Cortex of kidney (tissue), 1 donor: ENCODE results near the gene POLR1C.
"Not testable (repeated sequence)": the region's sequence is repeated elsewhere in the genome, so short reads cannot be mapped to it uniquely, and the experiment has no call there.

Source experiments
- DNase-seq: peaks from one replicate; lab custom pipeline; 2025; lab: John Stamatoyannopoulos, UW

The POLR1C gene

DNA sequence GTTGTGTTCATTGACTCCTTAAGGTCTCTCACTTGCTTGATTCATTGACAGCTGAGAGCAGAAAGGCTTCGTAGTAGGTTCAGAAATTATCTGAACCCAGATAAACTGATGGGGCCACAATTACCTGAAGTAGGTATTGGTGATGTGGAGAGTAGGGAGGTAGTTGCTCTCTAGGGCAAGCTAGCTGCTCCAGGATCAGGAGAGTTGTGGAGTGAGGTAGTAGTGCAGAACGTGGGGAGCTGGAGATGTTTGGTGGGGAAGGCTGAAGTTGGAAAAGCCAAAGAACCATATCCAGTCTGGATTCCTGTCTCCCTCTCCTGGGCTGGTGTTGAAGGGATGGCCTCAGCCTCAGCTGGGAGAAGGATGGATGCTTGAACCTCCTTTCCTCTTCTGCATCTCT is 23.7 kb upstream of the POLR1C start:
- DNase-seq, result no peak

DNA sequence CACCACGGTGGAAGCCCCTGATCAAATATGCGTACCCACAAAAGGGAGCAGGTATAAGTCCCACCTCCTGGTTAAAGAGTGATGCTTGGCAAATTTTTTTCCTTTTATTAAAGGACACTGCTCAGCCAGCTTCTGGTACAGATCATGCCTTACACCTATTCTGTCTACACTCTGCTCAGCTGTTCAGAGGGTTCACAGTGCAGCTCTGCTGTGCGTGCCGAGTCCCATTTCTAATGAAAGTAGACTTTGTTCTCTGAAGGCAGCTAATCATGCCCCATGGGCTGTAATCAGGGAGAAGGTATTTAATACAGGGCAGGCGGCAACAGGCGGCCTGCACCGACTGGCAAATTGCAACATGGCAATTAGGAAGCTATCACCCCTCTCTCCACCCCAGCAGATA is 23.1 kb upstream of the POLR1C start:
- DNase-seq, result no peak

DNA sequence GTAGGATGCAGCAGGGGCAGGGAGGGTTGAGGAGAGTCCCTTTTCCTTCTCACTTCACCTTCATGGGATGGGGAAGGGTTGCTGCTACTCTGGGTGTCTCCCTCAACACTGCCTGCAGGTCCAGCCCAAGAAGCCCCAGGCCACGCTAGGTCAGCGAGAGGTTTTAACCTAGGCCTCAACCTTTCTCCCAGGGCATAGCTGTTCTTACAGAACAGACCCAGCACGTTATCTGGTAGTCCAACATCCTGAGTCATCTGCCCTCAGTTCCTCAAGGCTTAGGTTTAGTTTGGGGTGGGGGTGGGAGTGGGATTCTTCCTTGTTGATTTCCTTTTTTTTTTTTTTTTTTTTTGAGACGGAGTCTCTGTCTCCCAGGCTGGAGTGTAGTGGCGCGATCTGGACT is 22.6 kb upstream of the POLR1C start:
- DNase-seq, result no peak

GRCh38 chr6:43494766-43495165 is 22.1 kb upstream of the POLR1C start:
- no peak for DNase-seq

- DNase-seq, result no peak
Observed at GRCh38 chr6:43495409-43495941, 21.4 kb upstream of the POLR1C start.

DNA sequence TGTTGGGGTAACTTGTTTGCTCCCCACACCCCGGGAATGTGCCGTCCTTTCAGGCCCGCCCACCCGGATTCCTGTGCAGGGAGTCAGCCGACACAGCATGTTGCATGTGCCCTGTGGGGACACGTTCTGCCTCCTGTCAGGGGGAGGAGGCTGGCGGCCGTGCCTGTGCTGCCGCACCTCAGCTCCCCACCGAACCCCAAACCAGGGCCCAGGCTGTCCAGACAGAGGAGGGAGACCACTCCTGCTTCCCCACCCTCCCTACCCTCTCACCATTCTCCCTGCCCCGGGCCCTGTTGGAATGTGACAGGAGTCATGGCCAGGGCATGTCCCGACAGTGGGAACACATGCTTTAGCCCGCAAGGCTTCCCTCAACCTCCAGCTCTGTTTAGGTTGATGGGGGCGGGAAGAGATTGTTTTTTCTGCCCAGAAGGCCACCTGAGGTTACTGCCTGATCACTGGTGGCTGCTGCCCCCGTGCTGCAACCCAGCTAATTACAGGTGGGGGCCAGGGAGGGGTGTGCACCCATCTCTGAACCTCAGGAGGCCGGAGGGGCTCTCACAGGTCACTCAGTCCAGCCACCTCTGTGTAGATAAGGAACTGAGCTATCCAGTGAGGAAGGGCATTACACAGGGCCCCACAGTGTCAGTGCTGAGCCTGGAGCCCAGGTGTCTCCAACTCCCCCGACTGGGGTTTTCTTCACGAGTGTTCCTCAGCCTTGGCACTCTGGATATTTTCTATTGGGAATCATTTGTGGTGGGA is 20.3 kb upstream of the POLR1C start:
- DNase-seq, result no peak

DNA sequence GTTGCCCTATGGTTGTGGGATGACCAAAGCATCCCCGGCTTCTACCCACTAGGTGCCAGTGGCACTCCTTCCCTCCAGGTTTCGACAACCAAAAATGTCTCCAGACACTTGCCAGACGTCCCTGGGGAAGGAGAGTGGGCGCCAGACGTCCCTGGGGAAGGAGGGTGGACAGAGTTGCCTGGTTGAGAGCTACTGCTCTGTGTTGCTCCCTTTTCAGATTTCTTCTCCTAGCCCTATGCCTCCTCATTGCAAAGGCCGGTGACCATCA is 19.8 kb upstream of the POLR1C start:
- no peak for DNase-seq

DNA sequence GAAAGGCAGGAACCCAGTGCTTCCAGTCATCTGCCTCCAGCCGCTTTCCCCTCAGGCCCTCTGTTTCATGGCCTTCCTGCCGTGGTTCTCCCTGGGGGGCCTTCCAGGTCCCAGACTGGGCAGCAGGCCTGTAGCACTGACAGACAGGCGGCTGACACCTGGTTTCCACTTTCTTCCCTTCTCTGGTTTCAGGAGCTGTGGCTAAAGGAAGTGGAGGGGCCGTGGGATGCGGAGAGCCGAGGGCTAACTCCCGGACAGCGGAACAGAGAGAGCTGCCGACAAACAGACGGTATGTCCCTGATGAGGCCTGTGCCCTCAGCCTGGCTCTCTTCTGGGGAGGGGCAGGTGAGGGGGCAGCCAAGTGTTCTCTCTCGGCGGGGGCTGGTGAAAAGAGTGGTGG is 19.2 kb upstream of the POLR1C start:
- no peak for DNase-seq

GRCh38 chr6:43498291-43498690 is 18.6 kb upstream of the POLR1C start:
- DNase-seq, result not testable (repeated sequence)

DNA sequence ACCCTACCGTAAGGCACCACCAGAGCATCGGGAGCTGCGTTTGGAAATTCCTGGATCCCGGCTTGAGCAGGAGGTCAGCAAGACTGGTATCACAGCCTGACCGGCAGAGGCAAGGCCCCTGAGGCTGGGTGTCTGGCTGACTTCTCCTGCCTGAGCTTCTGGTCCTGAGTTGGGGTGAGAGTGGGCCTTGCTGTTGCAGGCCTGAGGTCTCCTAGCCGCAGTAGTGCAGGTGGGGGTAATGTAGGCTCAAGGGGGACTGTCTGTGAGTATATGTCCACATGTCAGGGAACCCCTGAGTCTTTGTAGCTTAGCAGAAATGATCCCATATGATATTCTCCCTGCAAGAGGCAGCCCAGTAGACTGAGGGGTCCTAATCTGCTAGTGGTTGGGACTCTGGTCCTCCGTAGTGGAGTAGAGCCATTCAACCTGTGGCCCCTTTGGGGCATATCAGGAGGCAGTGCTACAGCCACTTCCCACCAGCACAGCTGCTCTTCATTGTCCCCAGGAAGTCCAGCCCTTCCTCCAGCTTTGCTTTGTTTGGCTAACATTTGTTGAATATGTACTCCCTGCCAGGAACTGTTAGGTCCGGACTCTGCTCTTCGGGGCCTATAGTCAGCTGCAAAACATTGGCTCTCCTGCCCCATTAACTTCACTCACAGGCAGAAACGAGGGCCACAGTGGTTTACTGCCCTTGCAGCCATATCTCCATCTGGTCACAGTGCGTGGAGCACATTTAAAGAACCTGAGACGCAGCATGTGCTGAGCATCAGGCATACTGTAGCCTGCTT is 17.7 kb upstream of the POLR1C start:
- DNase-seq, result no peak

GRCh38 chr6:43500921-43501320 is 16.0 kb upstream of the POLR1C start:
- DNase-seq, result no peak

DNA sequence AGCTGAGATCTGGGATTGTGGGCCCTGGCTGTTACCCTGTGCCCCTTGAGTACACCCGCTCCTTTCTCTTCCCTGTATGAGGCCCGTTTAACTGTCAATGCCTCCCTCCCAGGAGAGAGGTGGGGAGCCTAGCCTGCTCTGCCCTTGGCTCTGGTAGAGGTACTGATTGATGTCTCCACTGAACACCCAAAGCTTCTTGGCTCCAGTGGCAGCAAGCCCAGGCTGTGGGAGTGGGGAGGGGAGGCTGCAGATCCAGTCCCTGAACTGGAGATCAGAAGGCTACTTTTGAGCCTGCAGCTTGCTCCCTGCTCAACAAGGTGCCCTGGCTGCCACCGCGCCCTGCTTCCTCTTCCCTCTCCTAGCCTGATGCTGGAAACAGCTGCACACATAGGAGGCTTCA is 14.2 kb upstream of the POLR1C start:
- no peak for DNase-seq

- DNase-seq, result no peak
Observed at GRCh38 chr6:43503443-43503842, 13.4 kb upstream of the POLR1C start.

DNA sequence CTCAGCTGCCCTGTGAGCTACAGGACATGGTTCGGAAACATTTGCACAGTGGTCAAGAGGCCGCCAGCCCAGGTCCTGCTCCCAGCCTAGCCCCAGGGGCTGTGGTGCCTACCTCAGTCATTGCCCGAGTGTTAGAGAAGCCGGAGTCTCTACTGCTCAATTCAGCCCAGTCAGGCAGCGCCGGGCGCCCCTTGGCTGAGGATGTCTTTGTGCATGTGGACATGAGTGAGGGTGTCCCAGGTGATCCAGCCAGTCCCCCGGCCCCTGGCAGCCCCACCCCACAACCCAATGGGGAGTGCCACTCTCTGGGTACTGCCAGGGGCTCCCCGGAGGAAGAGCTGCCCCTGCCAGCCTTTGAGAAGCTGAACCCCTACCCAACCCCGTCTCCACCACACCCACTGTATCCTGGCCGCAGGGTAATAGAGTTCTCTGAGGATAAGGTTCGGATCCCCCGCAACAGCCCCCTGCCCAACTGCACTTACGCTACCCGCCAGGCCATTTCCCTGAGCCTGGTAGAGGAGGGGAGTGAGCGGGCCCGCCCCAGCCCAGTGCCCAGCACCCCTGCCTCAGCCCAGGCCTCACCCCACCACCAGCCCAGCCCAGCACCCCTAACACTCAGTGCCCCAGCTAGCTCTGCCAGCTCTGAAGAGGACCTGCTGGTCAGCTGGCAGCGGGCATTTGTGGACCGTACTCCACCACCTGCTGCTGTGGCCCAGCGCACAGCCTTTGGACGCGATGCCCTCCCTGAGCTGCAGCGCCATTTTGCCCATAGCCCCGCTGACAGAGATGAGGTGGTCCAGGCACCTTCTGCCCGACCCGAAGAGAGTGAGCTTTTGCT is 11.9 kb upstream of the POLR1C start:
- DNase-seq, result no peak

DNA sequence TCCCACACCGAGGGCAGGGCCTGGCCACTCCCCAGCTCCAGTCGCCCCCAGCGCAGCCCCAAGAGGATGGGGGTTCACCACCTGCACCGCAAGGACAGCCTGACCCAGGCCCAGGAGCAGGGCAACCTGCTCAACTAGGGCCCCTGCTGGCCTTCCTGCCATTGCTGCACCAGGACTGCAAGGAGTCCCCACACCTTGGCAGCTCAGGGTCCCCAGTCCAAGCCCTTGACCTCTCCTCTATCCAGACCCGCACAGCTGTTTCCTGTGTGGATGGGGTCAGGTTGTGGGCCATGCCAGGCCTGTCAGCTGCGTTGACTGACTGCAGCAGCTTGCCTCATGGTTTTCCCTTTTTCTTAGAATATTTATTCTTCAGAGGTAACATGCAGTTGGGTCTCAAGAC is 11.2 kb upstream of the POLR1C start:
- no peak for DNase-seq

GRCh38 chr6:43506171-43506570 is 10.7 kb upstream of the POLR1C start:
- DNase-seq, result no peak

GRCh38 chr6:43506667-43507471 is 10.0 kb upstream of the POLR1C start:
- no peak for DNase-seq

DNA sequence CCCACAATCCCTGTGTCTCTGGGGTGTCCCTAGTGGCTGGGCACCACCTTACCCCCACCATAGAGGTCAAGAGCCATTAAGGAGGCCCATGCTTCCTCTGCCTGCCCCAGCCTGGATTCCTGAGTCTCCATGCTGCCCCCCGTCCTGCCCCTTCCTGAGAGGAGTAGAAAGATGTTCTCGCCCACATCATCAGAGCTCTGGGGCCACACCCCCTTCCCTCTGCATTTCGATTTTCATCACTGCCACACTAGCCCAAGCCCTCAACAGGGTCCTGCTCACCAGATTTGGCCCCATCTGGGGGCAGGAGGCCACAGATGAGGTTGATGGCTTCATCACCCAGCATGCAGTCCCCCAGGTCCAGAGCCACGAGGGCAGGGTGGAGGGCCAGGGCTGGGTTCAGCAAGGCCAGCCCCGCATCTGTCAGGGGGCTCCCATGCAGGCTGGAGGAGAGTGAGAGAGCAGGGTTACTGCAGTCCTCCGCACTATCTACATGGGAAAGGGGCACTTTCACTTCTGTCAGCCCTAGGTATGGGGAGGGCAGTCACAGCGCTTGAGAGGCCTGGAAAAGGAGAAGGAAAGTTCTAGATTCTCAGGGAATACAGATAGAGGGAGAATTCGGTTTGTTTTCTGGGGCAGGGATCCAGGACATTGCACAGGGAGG is 8.3 kb upstream of the POLR1C start:
- DNase-seq, result no peak

GRCh38 chr6:43509142-43509983 is 7.5 kb upstream of the POLR1C start:
- DNase-seq, result no peak
